ENCODE measurements around the gene SNRNP25. TPM values are rescaled to one million over a fixed set of nuclear protein-coding genes. Genes with fewer than 3 reads are reported as not detected.
A peak's percentile ranks its signal among the peaks of the same experiment; 100 is the strongest.

Gene SNRNP25
- total RNA-seq, 1 donor from 2014 or later: 30.6 TPM

DNA sequence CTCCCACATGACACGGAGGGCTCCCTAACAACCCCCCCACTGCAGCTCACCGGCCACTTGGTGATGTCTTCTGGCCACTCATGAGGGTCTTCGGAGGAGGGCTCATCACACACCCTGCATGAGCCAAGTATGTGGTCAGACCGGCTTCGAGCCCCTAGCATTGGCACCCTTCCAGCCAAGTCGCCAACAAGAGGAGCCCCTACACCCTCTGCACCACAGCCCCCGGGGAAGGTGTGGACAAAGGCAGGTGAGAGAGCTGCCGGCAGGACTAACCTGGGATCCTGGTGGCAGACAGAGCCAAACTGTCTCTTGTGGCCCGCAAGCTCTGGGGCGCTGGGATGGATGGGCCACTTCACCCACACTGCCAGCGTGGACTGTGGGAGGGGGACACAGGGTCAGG lies 6.5 kb downstream of the SNRNP25 start:
- Mint-ChIP-seq H3K4me1 (ENCODE audit: unreplicated experiment) (no peaks in the 10 kb centered on the region), H3K4me3 (ENCODE audit: unreplicated experiment) (peak overlapping the region; percentile 4), H3K27me3 (ENCODE audit: unreplicated experiment) (peaks cover 16% of the 10 kb centered on the region), H3K27ac (ENCODE audit: unreplicated experiment) (no peak overlapping the region), H3K36me3 (ENCODE audit: low read depth, unreplicated experiment) (peaks cover 43% of the 10 kb centered on the region), H3K9me3 (ENCODE audit: unreplicated experiment) (no peaks in the 10 kb centered on the region)
- TF ChIP-seq, protein P1, sequence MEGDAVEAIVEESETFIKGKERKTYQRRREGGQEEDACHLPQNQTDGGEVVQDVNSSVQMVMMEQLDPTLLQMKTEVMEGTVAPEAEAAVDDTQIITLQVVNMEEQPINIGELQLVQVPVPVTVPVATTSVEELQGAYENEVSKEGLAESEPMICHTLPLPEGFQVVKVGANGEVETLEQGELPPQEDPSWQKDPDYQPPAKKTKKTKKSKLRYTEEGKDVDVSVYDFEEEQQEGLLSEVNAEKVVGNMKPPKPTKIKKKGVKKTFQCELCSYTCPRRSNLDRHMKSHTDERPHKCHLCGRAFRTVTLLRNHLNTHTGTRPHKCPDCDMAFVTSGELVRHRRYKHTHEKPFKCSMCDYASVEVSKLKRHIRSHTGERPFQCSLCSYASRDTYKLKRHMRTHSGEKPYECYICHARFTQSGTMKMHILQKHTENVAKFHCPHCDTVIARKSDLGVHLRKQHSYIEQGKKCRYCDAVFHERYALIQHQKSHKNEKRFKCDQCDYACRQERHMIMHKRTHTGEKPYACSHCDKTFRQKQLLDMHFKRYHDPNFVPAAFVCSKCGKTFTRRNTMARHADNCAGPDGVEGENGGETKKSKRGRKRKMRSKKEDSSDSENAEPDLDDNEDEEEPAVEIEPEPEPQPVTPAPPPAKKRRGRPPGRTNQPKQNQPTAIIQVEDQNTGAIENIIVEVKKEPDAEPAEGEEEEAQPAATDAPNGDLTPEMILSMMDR (IDR thresholded peaks at IDR 0.05; ENCODE audit: unreplicated experiment): no peak
- DNase-seq (ENCODE audit: low spot score): no peak

DNA sequence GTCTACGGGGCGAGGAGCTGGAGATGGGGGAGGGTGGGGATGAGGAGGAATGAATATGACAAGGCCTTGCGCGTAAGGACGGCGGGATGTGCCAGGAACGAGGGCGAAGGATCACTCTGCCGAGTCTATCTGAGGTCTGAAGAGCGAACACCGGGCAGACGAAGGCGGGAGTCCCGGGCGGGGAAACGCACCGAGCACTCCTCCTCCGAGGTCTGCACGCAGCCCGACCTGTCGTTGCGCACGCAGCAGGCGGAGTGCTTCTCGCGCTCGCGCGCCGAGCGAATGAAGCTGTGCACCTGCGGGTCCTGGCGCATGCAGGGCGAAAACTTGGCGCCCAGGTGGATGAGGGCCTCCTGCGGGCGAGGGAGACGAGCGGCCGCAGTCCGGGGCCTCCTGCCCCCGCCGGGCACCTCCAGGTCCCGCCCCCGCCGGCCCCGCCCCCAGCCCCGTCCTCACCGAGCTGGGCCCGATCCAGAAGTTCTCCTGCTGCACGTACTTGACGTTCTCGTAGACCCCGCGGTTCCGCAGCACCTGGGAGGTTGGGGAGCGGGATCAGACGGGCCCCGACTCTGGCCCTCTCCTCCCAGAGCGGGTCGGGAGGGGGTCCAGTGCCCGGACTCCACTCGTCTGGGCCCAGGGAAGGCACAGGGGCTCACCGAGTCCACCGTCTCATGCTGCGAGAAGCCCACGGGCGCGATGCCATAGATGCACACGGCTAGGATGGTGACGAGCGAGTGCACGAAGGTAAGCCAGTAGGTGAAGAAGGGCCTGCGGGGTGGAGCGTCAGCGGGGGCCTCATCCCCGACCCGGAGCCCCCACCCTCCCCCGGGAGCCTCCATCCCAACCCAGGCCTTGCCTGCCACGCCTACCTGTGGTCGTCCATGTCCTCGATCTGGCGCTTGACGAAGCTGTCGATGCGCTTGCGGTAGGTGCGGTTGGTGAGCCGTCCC lies 7.6 kb downstream of the SNRNP25 start:
- H3K27me3 Mint-ChIP-seq (ENCODE audit: unreplicated experiment): peaks cover 17% of the 10 kb centered on the region
- peak overlapping the region; percentile 4 for H3K4me3 Mint-ChIP-seq (ENCODE audit: unreplicated experiment)
- peaks cover 40% of the 10 kb centered on the region for H3K36me3 Mint-ChIP-seq (ENCODE audit: low read depth, unreplicated experiment)
- H3K4me1 Mint-ChIP-seq (ENCODE audit: unreplicated experiment): no peaks in the 10 kb centered on the region
- no peak overlapping the region for H3K27ac Mint-ChIP-seq (ENCODE audit: unreplicated experiment)
- TF ChIP-seq, protein P1 (IDR thresholded peaks at IDR 0.05; ENCODE audit: unreplicated experiment): no peak
- DNase-seq (ENCODE audit: low spot score): no peak
- no peaks in the 10 kb centered on the region for H3K9me3 Mint-ChIP-seq (ENCODE audit: unreplicated experiment)

DNA sequence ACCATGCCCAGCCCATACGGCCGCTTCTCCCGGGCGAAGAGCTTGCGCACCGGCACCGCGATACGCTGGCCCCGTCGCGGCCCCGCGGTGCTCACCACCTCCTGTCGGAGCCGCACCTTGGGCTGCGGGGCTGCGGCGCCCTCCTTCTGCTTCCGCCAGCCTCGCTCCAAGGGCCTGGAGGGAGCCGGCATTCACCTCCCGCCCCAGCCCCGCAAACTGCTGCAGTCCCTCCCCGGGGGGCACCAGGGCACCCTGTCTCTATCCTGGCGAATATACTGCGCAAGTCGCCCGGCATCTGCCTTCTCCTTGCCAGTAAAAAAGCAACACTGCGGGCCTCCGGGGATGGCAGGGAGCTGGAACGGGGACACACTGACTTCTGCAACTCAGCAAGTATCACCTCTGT lies 8.3 kb downstream of the SNRNP25 start:
- TF ChIP-seq, protein P1 (IDR thresholded peaks at IDR 0.05; ENCODE audit: unreplicated experiment): no peak
- H3K27me3 Mint-ChIP-seq (ENCODE audit: unreplicated experiment): peaks cover 16% of the 10 kb centered on the region
- no peaks in the 10 kb centered on the region for H3K9me3 Mint-ChIP-seq (ENCODE audit: unreplicated experiment)
- no peaks in the 10 kb centered on the region for H3K4me1 Mint-ChIP-seq (ENCODE audit: unreplicated experiment)
- no peak for DNase-seq (ENCODE audit: low spot score)
- peaks cover 39% of the 10 kb centered on the region for H3K36me3 Mint-ChIP-seq (ENCODE audit: low read depth, unreplicated experiment)
- no peak overlapping the region for H3K27ac Mint-ChIP-seq (ENCODE audit: unreplicated experiment)
- no peak overlapping the region for H3K4me3 Mint-ChIP-seq (ENCODE audit: unreplicated experiment)

DNA sequence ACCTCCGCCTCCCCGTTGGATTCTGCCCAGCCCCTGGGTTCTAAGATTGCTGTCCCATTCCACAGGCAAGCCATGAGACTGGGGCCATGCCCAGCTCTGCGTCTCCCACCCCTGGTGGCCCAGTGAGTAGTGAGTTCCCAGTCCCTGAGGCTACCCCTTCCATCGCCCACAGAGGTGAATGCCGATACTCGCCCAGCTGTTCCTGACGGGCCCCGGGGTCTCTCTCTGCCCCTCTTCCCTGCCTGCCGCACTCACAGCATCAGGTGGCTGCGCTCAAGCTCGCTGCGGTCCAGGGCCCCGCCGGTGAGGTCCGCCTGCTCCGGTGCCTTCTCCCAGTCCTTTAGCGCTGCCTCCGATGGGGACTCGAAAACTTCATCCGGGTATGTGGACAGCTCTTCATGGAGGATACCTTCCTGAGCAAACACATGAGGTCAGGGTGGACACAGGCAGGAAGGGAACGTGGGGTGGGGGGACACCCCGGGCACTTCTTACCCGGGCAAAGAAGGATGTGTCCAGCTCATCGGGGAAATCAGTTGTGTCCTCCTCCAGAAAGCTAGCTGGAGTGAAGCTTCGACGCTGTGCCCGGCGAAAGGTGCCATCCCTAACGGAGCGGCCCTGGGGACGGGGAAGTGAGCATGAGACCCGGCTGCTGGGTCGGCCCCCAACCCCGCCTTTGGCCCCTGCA lies 8.8 kb downstream of the SNRNP25 start:
- Mint-ChIP-seq H3K4me3 (ENCODE audit: unreplicated experiment) (no peak overlapping the region), H3K27me3 (ENCODE audit: unreplicated experiment) (peaks cover 12% of the 10 kb centered on the region), H3K27ac (ENCODE audit: unreplicated experiment) (no peak overlapping the region), H3K4me1 (ENCODE audit: unreplicated experiment) (no peaks in the 10 kb centered on the region), H3K9me3 (ENCODE audit: unreplicated experiment) (no peaks in the 10 kb centered on the region), H3K36me3 (ENCODE audit: low read depth, unreplicated experiment) (peaks cover 39% of the 10 kb centered on the region)
- TF ChIP-seq, protein P1 (IDR thresholded peaks at IDR 0.05; ENCODE audit: unreplicated experiment): no peak
- DNase-seq (ENCODE audit: low spot score): no peak
